AG09309 (cell line): ENCODE data around the gene SOX12.

Experiments
- DNase-seq: peaks from one replicate; pipeline ENCODE4 v3.0.0-alpha.2; 2010; ENCODE audit warnings: low read depth
- H3K4me3 ChIP-seq: 2 replicates; pipeline ENCODE4 v1.5.1; 2011; ENCODE audit warnings: mild to moderate bottlenecking, low read depth, low read length, moderate library complexity; ENCODE audit not compliant: control insufficient read depth
- CTCF ChIP-seq: IDR thresholded peaks from 2 replicates; pipeline ENCODE4 v1.5.1; 2011; ENCODE audit warnings: mild to moderate bottlenecking, low read depth, low read length, inconsistent platforms; ENCODE audit not compliant: insufficient read depth, control insufficient read depth; ENCODE audit errors: missing control alignments

Gene SOX12

GRCh38 chr20:311609-312008 lies 13.7 kb upstream of the SOX12 start:
- H3K4me3 ChIP-seq, result no peak overlapping the region
- TF ChIP-seq CTCF, result no peak
- DNase-seq, result no peak

- no peak for DNase-seq
- H3K4me3 ChIP-seq, result no peak overlapping the region
- no peak for TF ChIP-seq CTCF
Observed at GRCh38 chr20:312067-312466, 13.3 kb upstream of the SOX12 start.

GRCh38 chr20:312866-313265 lies 12.5 kb upstream of the SOX12 start:
- no peak for DNase-seq
- H3K4me3 ChIP-seq, result no peak overlapping the region
- no peak for TF ChIP-seq CTCF

- TF ChIP-seq CTCF, result no peak
Observed at GRCh38 chr20:313402-313801, 11.9 kb upstream of the SOX12 start.

GRCh38 chr20:313948-314347 lies 11.4 kb upstream of the SOX12 start:
- no peak for TF ChIP-seq CTCF
- no peak for DNase-seq
- H3K4me3 ChIP-seq, result no peak overlapping the region

More at GRCh38 chr20:313402-313801, 11.9 kb upstream of the SOX12 start:
- H3K4me3 ChIP-seq, result no peak overlapping the region
- DNase-seq, result no peak

GRCh38 chr20:316316-317068 lies 8.9 kb upstream of the SOX12 start:
- DNase-seq, result no peak
- TF ChIP-seq CTCF, result no peak
- H3K4me3 ChIP-seq, result no peak overlapping the region
